ENCODE measurements around the gene C1QTNF8.

Gene C1QTNF8

GRCh38 chr16:1121009-1121408 is 25.0 kb upstream of the C1QTNF8 start:
- DNase-seq: no peak
- no peaks in the 10 kb centered on the region for H3K9me3 Mint-ChIP-seq
- no peaks in the 10 kb centered on the region for H3K36me3 Mint-ChIP-seq
- no peaks in the 10 kb centered on the region for H3K4me1 Mint-ChIP-seq
- H3K4me3 Mint-ChIP-seq: no peak overlapping the region
- no peaks in the 10 kb centered on the region for H3K27me3 Mint-ChIP-seq
- no peak overlapping the region for H3K27ac Mint-ChIP-seq
- CTCF ChIA-PET: no interaction called here

- Mint-ChIP-seq H3K36me3 (no peaks in the 10 kb centered on the region), H3K4me3 (no peak overlapping the region), H3K27me3 (no peaks in the 10 kb centered on the region), H3K27ac (no peak overlapping the region), H3K9me3 (no peaks in the 10 kb centered on the region), H3K4me1 (no peaks in the 10 kb centered on the region)
- DNase-seq: no peak
- CTCF ChIA-PET: no interaction called here
These were observed 24.5 kb upstream of the C1QTNF8 start for GRCh38 chr16:1120577-1120941.

- no peak overlapping the region for H3K27ac Mint-ChIP-seq
- no peaks in the 10 kb centered on the region for H3K9me3 Mint-ChIP-seq
- CTCF ChIA-PET: no interaction called here
- H3K4me1 Mint-ChIP-seq: no peaks in the 10 kb centered on the region
- no peaks in the 10 kb centered on the region for H3K36me3 Mint-ChIP-seq
- H3K27me3 Mint-ChIP-seq: no peaks in the 10 kb centered on the region
- H3K4me3 Mint-ChIP-seq: no peak overlapping the region
- no peak for DNase-seq
These were observed 23.9 kb upstream of the C1QTNF8 start for GRCh38 chr16:1119766-1120576.

- no peaks in the 10 kb centered on the region for H3K4me1 Mint-ChIP-seq
- H3K27me3 Mint-ChIP-seq: no peaks in the 10 kb centered on the region
- H3K36me3 Mint-ChIP-seq: no peaks in the 10 kb centered on the region
- CTCF ChIA-PET: no interaction called here
- H3K27ac Mint-ChIP-seq: no peak overlapping the region
- DNase-seq: no peak
- H3K9me3 Mint-ChIP-seq: no peaks in the 10 kb centered on the region
- H3K4me3 Mint-ChIP-seq: no peak overlapping the region
These were observed 23.1 kb upstream of the C1QTNF8 start for GRCh38 chr16:1119129-1119528.

- H3K27ac Mint-ChIP-seq: no peak overlapping the region
- H3K9me3 Mint-ChIP-seq: no peaks in the 10 kb centered on the region
- no peak for DNase-seq
- no peaks in the 10 kb centered on the region for H3K4me1 Mint-ChIP-seq
- CTCF ChIA-PET: no interaction called here
- no peak overlapping the region for H3K4me3 Mint-ChIP-seq
- H3K27me3 Mint-ChIP-seq: peaks cover 4% of the 10 kb centered on the region
- H3K36me3 Mint-ChIP-seq: no peaks in the 10 kb centered on the region
These were observed 21.9 kb upstream of the C1QTNF8 start for GRCh38 chr16:1117926-1118325.

GRCh38 chr16:1117176-1117900 is 21.3 kb upstream of the C1QTNF8 start:
- H3K4me1 Mint-ChIP-seq: no peaks in the 10 kb centered on the region
- no peak overlapping the region for H3K27ac Mint-ChIP-seq
- CTCF ChIA-PET: no interaction called here
- no peak for DNase-seq
- H3K36me3 Mint-ChIP-seq: no peaks in the 10 kb centered on the region
- H3K27me3 Mint-ChIP-seq: peaks cover 4% of the 10 kb centered on the region
- H3K9me3 Mint-ChIP-seq: no peaks in the 10 kb centered on the region
- H3K4me3 Mint-ChIP-seq: no peak overlapping the region

GRCh38 chr16:1116693-1117077 is 20.6 kb upstream of the C1QTNF8 start:
- no peaks in the 10 kb centered on the region for H3K9me3 Mint-ChIP-seq
- no peak overlapping the region for H3K4me3 Mint-ChIP-seq
- no peaks in the 10 kb centered on the region for H3K36me3 Mint-ChIP-seq
- H3K27me3 Mint-ChIP-seq: peaks cover 4% of the 10 kb centered on the region
- H3K27ac Mint-ChIP-seq: no peak overlapping the region
- CTCF ChIA-PET: no interaction called here
- no peaks in the 10 kb centered on the region for H3K4me1 Mint-ChIP-seq
- DNase-seq: no peak

- H3K4me3 Mint-ChIP-seq: no peak overlapping the region
- peaks cover 11% of the 10 kb centered on the region for H3K27me3 Mint-ChIP-seq
- H3K36me3 Mint-ChIP-seq: no peaks in the 10 kb centered on the region
- CTCF ChIA-PET: no interaction called here
- no peak overlapping the region for H3K27ac Mint-ChIP-seq
- DNase-seq: no peak
- H3K9me3 Mint-ChIP-seq: no peaks in the 10 kb centered on the region
- H3K4me1 Mint-ChIP-seq: no peaks in the 10 kb centered on the region
These were observed 18.0 kb upstream of the C1QTNF8 start for GRCh38 chr16:1113889-1114526.

- H3K36me3 Mint-ChIP-seq: no peaks in the 10 kb centered on the region
- CTCF ChIA-PET: no interaction called here
- H3K4me1 Mint-ChIP-seq: no peaks in the 10 kb centered on the region
- DNase-seq: no peak
- no peaks in the 10 kb centered on the region for H3K9me3 Mint-ChIP-seq
- no peak overlapping the region for H3K27ac Mint-ChIP-seq
- no peak overlapping the region for H3K4me3 Mint-ChIP-seq
- H3K27me3 Mint-ChIP-seq: peaks cover 16% of the 10 kb centered on the region
These were observed 17.4 kb upstream of the C1QTNF8 start for GRCh38 chr16:1113489-1113888.

GRCh38 chr16:1112506-1113184 is 16.6 kb upstream of the C1QTNF8 start:
- Mint-ChIP-seq H3K4me3 (no peak overlapping the region), H3K4me1 (no peaks in the 10 kb centered on the region), H3K9me3 (no peaks in the 10 kb centered on the region), H3K27me3 (peaks cover 18% of the 10 kb centered on the region), H3K27ac (no peak overlapping the region), H3K36me3 (no peaks in the 10 kb centered on the region)
- CTCF ChIA-PET: interaction anchor here (1.5 kb wide), 1 partner anchor 9 kb away, joined by 4 read pairs; no protein-coding TSS in a partner anchor
- no peak for DNase-seq

GRCh38 chr16:1109648-1110047 is 13.6 kb upstream of the C1QTNF8 start:
- Mint-ChIP-seq H3K4me3 (no peak overlapping the region), H3K27ac (no peak overlapping the region), H3K9me3 (no peaks in the 10 kb centered on the region), H3K27me3 (peaks cover 18% of the 10 kb centered on the region), H3K4me1 (no peaks in the 10 kb centered on the region), H3K36me3 (no peaks in the 10 kb centered on the region)
- DNase-seq: no peak
- CTCF ChIA-PET: no interaction called here

GRCh38 chr16:1108299-1109252 is 12.5 kb upstream of the C1QTNF8 start:
- Mint-ChIP-seq H3K9me3 (no peaks in the 10 kb centered on the region), H3K4me3 (no peak overlapping the region), H3K36me3 (no peaks in the 10 kb centered on the region), H3K27ac (no peak overlapping the region), H3K4me1 (no peaks in the 10 kb centered on the region), H3K27me3 (peaks cover 28% of the 10 kb centered on the region)
- DNase-seq: no peak
- CTCF ChIA-PET: no interaction called here

- Mint-ChIP-seq H3K27me3 (peaks cover 25% of the 10 kb centered on the region), H3K4me1 (no peaks in the 10 kb centered on the region), H3K36me3 (no peaks in the 10 kb centered on the region), H3K27ac (no peak overlapping the region), H3K9me3 (no peaks in the 10 kb centered on the region), H3K4me3 (no peak overlapping the region)
- CTCF ChIA-PET: no interaction called here
- no peak for DNase-seq
These were observed 11.7 kb upstream of the C1QTNF8 start for GRCh38 chr16:1107731-1108130.

- Mint-ChIP-seq H3K36me3 (no peaks in the 10 kb centered on the region), H3K27me3 (peaks cover 25% of the 10 kb centered on the region)
These were observed 11.1 kb upstream of the C1QTNF8 start for GRCh38 chr16:1107141-1107540.

More at GRCh38 chr16:1107141-1107540, 11.1 kb upstream of the C1QTNF8 start:
- no peak for DNase-seq
- Mint-ChIP-seq H3K9me3 (no peaks in the 10 kb centered on the region), H3K27ac (no peak overlapping the region), H3K4me1 (no peaks in the 10 kb centered on the region), H3K4me3 (no peak overlapping the region)
- CTCF ChIA-PET: no interaction called here

All from activated naive CD4-positive, alpha-beta T cell treated with anti-CD3 and anti-CD28 coated beads, Interleukin-2, amount 10 ng/mL, durations not matched to agents 7 days and 5 days (primary cell).